Loucy (cell line): ENCODE results near the gene GALT.

Experiments
- CTCF ChIP-seq: fragments of 200-600 bp; sonication (generic); conservative IDR thresholded peaks from 2 replicates; pipeline ENCODE4 v1.5.1; 2014; ENCODE audit warnings: mild to moderate bottlenecking, antibody characterized with exemption, low read length
- EZH2phosphoT487 ChIP-seq: fragments of 200-600 bp; IDR thresholded peaks from 2 replicates; pipeline ENCODE4 v1.6.1; 2018; ENCODE audit warnings: antibody characterized with exemption, mild to moderate bottlenecking, moderate library complexity, borderline replicate concordance

GRCh38 chr9:34654323-34655051 lies 8.0 kb downstream of the GALT start:
- TF ChIP-seq CTCF (no peak), EZH2phosphoT487 (no peak)
